GM19372 (cell line): ENCODE data around the gene UBASH3A.
A peak's percentile ranks its signal among the peaks of the same experiment; 100 is the strongest.

Source experiments
- ATAC-seq: cut with Tn5 transposase; IDR thresholded peaks from one replicate; pipeline ENCODE4 v1.9.1; 2021; ENCODE audit warnings: mild to moderate bottlenecking, low read depth, moderate library complexity; ENCODE audit not compliant: unreplicated experiment

UBASH3A gene

DNA sequence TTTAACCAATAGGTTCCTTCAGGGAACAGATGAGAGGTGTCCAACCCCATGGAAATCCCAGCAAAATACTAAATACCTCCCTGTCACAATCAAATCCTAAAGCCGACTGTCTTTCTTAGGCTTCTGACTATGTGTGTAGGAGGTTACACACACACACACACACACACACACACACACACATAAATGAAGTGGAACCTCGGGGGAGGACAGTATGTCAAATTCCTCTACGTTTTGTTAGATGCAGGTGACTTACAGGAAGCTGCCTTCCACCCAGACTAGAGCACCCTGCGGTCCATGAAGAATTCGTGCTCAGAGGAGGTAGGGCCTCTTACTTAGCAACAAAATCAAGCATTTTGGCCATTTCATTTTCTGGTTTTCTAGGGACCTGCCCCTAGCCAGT is 75.9 kb downstream of the UBASH3A start:
- no peak for ATAC-seq

DNA sequence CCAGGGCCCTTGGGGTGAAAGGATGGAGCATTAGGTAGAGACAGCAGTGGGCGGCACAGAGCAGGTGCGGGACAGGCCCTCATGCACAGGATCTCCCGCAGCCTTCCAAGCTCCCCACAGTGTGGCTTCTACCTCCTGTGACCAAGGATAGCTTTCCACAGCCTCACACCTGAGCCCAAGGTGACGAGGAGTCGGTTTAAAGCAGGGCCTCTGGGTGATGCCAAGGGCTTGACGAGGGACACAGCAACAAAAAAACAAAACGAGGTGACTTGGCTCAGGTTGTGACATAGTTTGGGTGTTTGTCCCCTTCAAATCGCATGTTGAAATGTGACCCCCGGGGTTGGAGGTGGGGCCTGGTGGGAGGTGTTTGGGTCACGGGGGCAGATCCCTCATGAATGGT is 77.0 kb downstream of the UBASH3A start:
- no peak for ATAC-seq

DNA sequence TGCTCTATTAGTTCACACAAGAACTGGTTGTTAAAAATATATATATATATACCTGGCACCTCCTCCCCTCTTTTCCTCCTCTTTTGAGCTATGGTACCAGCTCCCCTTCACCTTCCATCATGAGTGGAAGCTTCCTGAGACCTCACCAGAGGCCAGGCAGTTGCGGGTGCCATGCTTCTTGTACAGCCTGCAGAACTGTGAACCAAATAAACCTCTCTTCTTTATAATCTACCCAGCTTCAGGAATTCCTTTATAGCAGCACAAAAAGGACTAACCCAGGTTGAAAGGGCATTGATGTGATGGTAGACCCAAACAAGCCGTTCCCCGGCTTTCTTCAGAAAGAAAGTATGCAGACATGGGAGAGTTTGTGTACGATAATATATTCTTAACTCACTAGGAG is 77.5 kb downstream of the UBASH3A start:
- ATAC-seq = no peak

DNA sequence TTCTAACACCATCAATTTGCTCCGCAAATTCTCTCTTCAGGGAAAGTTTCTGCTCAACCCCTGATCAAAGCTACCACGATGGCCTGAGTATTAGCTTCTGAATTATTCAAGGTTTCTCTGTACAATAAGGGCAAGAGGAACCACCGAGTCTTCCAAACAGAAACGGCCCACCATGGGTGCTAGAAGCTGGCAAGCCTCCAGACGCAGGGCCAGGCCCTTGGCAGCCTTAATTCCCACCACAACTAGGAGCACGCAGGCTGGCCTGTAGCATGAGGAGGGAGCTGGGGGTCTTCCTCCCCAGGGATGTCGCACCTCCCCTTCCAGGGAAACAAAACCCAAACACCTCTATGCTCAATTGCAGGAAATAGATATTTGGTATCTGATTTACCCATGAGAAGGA is 81.3 kb downstream of the UBASH3A start:
- no peak for ATAC-seq

DNA sequence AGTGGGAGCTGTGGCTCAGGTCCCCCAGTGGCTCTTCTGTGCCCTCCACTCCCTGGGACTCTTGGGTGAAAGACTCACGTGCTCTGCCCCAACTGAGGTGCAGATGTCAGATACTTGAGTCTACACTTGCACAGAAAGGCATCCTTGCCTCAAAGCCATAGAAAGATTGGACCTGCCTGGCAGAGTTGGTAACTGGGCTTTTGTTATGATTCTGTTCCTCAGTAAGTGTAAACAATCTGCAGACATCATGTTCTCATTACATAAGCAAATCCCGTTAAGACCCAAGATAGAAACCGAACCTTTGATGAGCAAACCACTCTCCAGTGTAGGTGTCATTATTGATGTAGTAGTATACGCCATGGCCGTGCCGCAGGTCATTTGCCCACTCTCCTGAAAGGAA is 82.4 kb downstream of the UBASH3A start:
- ATAC-seq = no peak

DNA sequence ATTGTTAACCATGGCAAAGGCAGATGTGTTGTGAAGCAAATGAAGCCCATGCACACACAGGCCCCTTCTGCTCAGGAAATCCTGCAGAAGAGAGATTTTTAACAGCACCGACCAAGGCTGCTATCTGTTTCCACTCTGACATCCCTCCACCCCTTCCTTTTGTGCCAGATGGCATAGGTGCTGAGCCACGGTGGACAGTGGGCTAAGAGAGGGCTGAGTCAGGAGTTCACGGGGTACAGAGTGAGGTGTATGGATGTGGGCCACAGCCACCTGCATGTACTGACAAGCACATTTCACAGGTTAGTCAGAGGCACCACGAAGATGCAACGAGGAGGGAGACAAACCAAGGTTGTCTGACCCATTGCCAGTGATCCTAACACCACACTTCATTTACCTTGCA is 82.8 kb downstream of the UBASH3A start:
- no peak for ATAC-seq

DNA sequence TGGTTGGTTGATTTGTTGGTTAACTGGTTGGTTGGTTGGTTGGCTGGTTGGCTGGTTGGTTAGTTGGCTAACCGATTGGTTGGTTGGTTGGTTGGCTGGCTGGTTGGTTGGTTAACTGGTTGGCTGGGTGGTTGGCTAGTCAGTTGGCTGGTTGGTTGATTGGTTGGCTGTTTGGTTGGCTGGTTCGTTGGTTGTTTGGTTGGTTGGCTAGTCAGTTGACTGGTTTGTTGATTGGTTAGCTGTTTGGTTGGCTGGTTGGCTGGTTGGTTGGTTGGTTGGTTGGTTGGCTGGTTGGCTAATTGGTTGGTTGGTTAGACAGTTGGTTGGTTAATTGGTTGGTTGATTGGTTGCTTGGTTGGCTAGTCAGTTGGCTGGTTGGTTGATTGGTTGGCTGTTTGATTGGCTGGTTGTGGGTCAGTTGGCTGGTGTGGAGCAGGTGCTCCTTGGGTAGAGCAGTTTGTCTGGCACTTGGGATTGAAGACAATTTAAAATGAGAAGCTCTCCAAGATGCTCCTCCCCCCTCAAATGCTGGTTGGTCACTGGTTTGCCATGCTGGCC is 85.4 kb downstream of the UBASH3A start:
- no peak for ATAC-seq

DNA sequence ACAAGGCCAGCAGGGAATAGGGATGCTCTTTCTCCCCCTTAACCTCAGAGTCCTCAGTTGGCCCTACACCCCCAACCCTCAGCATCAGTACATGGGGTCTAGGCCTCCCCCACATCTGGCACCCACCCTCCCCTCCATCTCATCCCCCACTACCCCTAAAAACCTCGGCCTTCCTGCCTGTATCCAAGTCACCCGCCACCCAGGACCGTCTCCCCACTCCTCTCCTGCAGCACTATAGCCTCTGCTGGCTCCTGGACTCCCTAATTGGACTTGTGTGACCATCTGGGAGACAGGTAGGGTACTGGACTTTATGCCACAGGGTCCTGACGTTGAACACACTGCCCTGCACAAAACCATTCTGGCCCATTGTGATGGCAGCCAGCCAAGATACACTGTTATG is 86.3 kb downstream of the UBASH3A start:
- ATAC-seq = no peak

DNA sequence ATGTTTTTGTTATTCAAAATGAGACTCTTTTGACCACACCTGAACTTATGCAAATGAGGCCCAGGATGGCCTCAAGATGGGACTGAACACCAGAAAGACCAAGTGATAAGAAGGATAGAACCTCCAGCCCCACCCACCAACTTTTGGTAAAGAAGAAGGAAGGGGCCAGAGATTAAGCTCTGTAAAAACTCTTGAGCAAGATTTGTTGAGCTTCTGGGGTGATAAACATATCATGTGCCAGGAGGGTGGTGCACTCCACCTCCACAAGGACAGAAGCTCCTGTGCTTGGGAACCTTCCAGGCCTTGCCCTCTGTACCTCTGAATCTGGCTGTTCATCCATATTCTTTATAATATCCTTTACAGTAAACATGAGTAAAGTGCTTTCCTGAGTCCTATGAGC is 87.0 kb downstream of the UBASH3A start:
- no peak for ATAC-seq

DNA sequence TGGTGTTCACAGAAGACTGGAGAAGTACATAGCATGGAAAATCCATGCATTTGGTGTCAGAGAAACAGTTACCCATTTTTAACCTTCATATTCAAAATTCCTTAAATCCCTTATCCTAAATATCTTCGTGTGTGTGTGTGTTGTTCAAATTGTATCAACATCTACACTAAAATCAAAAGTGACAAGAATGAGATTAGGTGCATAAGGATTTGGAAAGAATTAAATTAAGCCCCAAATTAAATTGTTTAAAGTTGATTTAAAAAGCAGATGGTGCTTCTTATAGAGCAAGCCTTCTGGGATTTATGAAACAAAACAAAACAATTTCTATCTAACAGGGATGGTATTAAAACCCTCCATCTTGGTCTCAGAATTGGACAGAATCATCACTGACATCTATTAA is 87.6 kb downstream of the UBASH3A start:
- ATAC-seq = no peak

DNA sequence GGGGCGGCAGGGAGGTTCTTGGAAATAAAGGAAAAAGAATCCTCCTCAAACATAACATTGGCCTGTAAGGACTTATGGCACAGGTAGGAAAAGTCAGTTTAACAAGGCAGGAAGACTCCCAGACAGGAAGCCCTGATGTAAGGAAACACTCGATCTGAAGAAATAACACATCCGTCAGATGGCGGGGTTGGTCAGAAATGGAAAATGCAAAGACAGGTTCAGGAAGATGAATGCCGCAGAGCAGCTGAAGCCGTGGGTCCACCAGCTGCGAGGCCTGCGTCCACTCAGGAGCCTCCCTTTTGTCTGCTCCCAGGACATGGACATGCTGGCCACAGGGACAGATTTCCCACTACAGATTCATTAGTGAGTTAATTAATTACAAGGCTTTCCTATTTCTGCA is 88.5 kb downstream of the UBASH3A start:
- no peak for ATAC-seq

DNA sequence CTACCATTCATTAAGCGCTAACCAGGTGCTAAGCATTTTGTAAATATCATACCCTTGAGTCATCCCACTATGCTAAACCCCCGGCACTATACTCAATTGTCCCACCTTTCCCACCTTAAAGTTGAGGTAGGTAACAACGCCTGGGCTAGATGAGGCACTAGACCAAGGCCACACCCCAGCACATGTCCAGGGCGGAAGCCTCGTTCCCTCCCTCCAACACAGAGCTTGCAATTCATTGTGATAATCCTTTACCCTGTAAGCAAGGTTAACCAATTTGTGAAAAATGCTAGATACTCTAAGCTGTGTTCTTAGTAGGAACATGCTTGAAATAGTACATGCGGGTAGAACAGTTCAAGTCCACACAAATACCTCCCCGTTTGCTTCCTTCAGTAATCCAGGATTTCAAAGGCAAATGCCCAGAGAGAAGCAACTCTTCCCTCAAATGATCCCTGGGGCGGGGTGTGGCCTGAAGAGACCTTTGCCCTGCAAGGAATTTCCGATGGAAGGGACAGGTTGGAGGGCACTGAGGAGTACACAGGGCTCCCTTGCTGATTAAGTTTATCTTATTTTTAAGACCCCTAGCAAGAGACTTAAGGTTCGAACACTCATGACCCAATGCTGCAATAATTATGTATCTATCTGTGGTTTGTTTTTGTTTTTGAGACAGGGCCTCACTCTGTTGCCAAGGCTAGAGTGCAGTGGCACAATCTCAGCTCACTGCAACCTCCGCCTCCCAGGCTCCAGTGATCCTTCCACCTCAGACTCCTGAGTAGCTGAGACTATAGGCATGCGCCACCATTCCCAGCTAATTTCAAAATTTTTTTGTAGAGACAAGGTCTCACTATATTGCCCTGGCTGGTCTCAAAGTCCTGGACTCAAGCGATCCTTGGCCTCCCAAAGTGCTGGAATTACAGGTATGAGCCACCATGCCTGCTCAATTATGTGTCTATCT is 89.7 kb downstream of the UBASH3A start:
- no peak for ATAC-seq

DNA sequence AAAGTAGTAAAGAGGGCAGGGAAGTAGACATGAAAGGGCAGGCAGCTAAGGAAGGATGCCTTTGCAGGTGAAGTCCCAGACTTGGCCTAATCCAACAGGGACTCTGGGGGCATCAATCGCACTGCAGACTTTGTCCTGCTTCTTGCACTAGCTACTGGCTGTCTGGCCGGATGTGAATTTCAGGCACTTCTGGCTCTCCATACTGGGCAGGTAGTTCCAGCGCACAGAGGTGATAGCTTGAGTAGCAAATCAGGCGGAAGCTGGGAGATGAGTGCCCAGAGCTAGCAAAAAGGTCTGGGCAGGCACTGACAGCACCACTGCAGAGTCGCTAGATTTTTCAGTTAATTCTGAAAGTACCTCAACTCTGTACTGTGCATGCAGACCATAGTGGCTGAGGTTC is 91.3 kb downstream of the UBASH3A start:
- no peak for ATAC-seq

DNA sequence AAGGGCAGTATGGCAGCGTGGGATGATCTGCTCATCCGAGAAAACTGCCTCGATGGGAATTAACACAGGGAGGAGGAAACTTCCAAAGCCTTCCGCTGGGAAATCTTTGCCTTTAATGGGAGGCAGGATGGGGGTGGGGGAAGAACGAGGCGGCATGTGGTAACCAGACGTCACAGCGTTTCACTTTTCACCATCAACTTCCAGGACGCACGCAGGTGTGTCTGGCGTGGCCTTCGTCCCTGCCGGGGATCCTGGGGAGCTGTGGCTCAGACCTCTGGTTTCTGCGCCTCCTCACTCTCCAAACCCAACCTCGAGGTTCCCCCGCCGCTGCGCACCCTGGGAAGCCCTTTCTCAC is 92.0 kb downstream of the UBASH3A start:
- ATAC-seq = no peak

DNA sequence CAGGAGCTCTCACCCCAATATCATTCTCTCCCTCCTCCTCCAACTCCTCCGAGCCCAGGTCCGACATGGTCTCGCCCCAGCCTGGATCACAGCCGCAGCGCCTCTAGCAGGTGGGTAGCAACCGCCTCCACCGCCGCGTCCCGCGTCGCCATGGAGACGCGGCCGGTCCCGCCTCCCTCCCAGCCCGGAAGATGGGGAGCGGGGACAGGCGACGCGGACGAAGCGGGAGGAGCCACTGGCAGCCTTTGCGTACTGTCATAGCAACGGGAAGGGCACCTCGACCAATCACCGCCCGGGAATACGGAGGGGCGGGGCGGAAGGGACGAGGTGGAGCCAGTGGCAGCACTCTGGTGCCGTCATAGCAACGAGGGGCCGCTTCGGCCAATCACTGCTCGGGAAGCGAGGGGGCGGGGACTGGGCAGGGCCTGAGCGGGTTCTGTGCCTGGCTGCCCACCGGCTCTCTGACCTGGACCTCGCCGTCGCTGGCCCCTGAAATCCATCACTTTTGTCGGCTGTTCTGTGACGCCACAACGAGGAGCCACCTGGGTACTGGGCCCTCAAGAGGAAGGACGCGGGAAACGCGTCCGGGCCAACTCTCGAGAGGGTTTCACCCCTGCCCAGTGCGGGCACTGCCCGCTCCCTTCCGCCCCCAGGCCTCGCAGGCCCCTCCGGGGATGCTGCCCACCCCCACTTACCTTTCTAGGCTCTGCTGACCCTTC is 92.6 kb downstream of the UBASH3A start, which contains the start of gene RSPH1:
TSS of gene RSPH1 (minus strand) at position 105 of the 719 bp plus-strand sequence. CDS start at position 67, 38 bp downstream.
- ATAC-seq = peak; percentile 97

DNA sequence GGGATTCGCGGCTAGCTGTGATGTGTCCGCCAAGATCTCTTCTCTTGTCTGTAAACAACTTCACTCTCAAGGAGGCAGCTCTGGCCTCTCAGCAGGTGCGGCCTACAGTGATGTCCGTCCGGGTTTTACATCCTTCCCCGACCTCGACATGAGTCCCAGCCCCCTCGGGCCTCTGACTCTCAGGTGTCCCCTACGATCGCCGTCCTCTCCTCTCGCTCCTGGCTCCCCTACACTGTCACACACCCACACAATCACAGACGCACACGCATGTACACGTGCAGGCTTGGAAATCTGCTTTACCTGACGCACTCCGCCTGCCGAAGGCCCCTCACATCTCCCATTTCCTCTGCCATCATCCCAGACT is 93.1 kb downstream of the UBASH3A start:
- ATAC-seq = no peak
